GM21723 (cell line): ENCODE measurements around the gene TSHR.
"Not testable (repeated sequence)": the region's sequence is repeated elsewhere in the genome, so short reads cannot be mapped to it uniquely, and the experiment has no call there.

Source experiments
- ATAC-seq: cut with Tn5 transposase; IDR thresholded peaks from one replicate; pipeline ENCODE4 v1.9.1; 2021; ENCODE audit warnings: mild to moderate bottlenecking, moderate library complexity; ENCODE audit not compliant: unreplicated experiment

The TSHR gene

DNA sequence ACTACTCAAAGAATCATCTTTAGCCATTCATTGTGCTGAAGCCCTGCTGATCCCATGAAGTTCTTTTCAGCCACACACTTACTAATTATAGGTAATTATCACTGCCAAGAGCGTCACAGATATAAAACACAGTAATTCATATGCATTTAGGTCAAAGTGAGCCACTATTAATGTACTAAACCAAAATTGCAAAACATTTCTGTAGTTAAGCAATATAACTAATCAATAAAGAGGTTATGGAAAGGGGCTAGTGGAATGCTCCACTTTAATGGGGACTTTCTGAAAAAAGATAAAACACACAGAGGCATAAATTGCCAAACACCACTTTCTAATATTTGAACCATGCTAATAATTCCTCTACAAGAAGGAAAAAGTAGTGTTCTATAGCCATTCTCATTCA is 7.1 kb upstream of the TSHR start:
- ATAC-seq, result no peak

DNA sequence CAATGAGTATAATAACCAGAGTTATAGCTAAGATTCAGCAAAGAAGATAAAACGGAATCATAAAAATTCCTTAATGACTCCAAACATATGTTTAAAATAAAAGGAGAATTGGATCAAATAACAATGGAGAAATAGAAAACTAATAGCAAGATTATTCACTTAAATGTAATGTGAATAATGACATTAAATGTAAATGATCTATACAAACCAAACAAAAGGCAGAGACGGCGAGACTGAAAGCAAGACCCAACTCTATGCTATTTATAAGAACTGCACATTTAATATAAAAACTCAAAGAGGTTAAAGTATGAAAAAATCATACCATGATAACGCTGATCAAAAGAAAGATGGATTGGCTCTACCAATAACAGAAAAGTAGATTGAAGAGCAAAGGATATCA is 3.9 kb upstream of the TSHR start:
- ATAC-seq, result no peak

GRCh38 chr14:80953211-80953610 is 2.2 kb upstream of the TSHR start:
- ATAC-seq, result not testable (repeated sequence)

DNA sequence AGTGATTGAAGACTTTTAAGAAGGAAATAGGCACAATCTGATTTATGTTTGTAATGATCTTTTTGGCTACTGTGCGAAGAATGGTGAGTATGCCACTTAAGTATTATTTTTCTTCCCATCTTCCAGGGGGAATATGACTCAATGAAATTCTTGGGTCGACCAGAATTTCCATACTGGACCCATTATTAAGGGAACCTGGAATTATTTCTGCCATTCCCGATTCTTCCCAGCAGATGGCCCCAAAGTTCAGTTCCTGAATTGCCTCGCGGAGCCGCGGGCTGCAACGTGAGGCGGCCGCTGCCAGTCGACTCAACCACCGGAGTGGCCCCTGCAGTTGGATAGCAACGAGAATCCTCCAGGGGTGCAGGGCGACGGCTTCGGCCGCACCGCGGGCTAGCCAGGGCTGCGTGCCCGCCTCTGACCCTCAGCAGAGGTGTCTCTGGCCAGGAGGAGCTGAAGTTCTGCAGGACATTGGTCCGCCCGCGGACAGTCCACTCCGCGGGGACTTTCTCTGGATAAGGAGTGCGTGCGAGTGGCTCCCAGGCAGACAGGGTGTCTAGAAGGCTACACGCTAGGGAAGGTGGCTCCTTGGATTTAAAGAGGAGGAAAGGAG is 628 bp upstream of the TSHR start:
- ATAC-seq, result no peak

- no peak for ATAC-seq
Measured at GRCh38 chr14:80956102-80956501, 681 bp downstream of the TSHR start.

DNA sequence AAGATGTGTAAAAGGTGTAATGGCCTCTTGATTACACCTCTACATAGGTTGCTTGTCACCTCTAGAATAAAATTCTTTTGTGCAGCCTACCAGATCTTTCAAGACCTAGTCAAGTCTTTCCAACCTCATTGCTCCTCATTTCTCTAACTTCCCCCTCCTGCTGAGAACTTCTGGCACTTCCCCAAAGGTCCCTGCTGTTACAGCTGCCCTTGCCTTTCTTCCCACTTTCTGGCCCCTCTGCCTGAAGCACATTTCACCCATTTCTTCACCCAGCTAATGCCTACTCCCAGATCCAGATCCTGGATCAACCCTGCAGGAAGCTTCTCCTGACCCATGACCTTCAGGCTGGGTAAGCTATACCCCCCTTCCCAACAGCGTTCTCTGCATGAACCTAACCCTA is 1.5 kb downstream of the TSHR start:
- ATAC-seq, result no peak

DNA sequence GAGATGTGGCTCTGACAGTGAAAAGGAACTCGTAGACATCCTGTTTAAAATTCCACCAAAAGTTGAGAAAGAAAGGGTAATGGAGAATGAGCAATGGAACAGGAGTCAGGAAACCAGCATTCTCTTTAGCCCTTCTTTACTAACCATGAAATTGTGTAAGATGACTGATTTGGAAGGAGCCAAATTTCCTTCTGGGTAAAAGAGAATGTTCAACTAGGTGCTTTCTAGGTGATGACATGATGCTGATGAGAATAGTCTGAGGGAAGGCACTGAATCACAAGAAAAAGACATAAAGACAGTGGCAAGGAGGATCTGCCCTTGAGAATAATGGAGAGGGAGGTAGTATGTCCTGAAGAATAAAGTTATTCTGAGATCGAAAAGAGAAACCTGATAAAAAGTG is 2.2 kb downstream of the TSHR start:
- ATAC-seq, result no peak

DNA sequence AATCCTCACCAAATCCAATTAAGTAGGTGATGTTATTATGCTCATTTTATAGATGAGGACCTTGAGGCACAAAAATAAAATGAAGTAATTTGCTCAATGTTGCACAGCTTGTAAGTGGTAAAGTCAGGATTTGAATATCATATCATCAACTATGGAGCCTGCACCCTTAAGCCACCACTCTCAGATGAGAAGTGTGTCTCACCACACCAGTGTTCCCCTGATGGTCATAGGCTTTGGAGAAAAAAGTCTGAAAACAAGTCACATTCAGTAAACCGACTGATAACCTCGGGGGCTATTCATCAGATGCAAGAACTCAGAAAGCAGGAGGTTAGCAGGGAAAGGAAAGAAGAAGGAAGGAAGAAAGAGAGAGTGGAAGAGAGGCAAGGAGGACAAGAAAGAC is 2.8 kb downstream of the TSHR start:
- no peak for ATAC-seq

GRCh38 chr14:80958939-80959338 is 3.5 kb downstream of the TSHR start:
- no peak for ATAC-seq

DNA sequence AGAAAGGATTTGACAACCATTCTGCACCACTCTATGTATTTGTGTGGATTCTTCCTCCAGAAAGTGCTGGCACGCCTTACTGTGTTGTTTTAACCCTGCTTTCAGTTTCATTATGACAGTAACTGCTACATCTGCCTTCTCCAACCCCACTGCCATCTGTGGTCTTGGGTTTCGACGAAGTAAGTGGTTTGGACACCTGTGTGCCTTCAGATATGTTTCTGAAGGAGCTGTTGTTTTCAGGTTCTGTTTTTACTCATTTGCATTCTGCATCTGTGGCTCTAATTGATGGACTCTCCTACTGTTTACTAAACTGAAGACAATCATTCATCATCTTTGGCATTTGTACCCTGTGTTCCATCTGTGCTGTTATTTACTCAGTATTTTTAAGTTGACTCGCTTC is 4.1 kb downstream of the TSHR start:
- peak; percentile 98 for ATAC-seq

GRCh38 chr14:80965037-80965436 is 9.6 kb downstream of the TSHR start:
- no peak for ATAC-seq

- no peak for ATAC-seq
Measured at GRCh38 chr14:80973931-80974641, 18.7 kb downstream of the TSHR start.

- ATAC-seq, result no peak
Measured at GRCh38 chr14:80974679-80975078, 19.3 kb downstream of the TSHR start.

GRCh38 chr14:80977221-80977620 is 21.8 kb downstream of the TSHR start:
- no peak for ATAC-seq

DNA sequence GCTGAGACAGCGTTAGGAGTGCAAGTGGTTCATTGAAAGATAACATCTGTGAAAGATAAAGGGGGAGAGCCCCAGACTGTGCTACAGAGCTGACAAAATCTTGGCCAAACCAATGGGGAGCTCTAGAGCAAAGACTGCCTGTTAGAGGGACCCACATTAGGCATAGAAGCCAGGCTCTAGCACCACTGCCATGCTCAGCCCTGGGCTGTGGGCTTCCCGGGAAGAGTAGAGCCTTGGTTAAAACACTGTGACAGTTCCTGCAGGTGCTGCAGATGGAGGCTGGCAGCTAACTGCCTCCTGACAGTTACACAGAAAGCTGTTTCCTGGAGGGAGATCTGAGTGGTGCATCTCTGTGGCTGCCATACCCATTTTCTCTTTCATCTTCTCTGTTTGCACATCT is 23.0 kb downstream of the TSHR start:
- ATAC-seq, result no peak

DNA sequence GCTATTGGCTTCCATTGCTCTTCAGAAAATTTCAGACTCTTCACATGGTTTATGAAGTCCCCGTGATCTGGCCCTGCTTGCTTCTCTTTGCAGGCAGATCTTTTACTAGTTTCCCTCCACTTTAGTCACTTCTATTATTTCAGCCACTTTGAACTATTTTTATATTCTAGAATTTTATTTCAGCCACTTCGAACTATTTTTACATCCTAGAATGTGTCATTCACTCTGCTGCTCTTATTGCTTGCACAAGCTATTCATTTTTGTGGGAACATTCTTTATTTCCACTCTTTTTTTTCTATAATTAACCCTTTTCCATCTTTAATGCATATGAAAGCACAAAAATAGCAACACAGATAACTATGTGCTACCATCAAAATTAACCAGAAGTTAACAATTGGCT is 24.5 kb downstream of the TSHR start:
- ATAC-seq, result no peak

DNA sequence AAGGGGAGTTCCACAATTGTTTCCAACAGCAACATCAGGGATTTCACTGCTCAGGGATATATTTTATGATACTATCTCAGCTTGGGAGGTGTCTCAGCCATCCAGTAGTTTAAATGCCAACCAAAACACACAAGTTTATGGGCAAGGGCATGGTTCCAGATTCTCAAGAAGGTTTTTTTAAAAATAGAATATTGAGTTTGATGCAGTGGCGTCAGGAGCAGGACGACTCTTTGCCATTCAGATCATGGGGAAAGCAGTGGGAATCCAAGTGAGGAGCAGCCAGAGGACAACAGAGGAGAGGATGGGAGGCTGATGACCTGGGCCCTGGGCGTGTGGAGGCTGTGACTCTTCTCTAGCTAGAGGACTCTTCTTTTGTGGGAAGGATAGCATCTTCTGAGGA is 25.7 kb downstream of the TSHR start:
- ATAC-seq, result no peak

- no peak for ATAC-seq
Measured at GRCh38 chr14:80981673-80982072, 26.3 kb downstream of the TSHR start.

- ATAC-seq, result no peak
Measured at GRCh38 chr14:80982711-80983110, 27.3 kb downstream of the TSHR start.

DNA sequence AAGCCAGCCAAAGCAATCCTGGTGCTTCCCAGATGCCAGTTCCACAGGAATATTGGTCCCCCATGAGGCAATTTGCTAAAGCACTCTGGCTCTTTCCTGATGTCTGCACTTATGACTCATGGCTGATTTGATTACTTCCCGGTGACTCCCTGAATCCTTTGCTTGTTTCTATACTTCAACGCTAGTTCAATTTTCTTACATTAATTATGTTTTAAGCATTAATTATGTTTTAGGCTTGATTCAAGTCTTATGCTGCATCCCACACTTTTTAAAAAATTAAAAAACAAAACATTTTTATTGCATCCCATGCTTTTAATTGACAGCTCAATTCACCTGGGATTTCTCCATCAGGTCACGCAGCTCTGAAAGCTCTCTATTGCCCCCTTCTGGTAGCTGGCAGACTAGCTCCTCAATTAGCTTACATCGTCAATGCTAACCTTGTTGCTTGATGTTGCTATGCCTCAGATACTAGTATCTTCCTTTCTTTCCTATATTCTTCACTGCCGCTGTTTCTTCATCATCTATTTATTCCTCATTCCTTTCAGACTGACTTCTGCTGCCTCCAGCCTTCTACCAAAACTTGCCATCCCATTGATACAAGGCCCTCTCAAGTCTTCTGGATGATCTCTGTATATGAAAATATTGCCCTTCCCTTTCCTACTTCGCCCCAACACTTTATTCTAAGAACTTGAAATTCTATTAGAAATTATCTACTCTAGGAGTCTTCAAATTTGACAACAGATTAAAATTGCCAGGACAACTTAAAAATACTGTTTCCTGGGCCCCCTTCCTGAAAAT is 32.0 kb downstream of the TSHR start:
- ATAC-seq, result peak; percentile 86

DNA sequence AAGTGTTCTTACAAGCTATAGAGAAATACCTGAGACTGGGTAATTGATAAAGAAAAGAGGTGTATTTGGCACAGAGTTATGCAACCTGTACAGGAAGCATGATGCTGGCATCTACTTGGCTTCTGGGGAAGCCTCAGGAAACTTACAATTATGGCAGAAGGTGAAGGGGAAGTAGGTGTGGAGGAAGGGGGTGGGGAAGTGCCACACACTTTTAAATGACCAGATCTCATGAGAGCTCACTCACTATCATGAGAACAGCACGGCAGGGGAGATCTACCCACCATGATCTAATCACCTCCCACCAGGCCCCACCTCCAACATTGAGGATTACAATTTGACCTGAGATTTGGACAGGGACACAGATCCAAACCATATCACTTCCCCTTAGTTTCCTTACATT is 32.8 kb downstream of the TSHR start:
- ATAC-seq, result no peak
